GM18907 (cell line): ENCODE data around the gene CENPK.
"Not testable (repeated sequence)": the region's sequence is repeated elsewhere in the genome, so short reads cannot be mapped to it uniquely, and the experiment has no call there.

Experiments
- ATAC-seq: cut with Tn5 transposase; IDR thresholded peaks from one replicate; pipeline ENCODE4 v1.9.1; 2021; ENCODE audit warnings: mild to moderate bottlenecking, moderate library complexity; ENCODE audit not compliant: unreplicated experiment

Gene CENPK

GRCh38 chr5:65562731-65563701, at the start of gene CENPK, which contains the start of gene PPWD1:
Gene CENPK, minus strand, starts transcription at chr5:65563168. Its CDS starts 8,261 bp downstream, at chr5:65554907.
Gene PPWD1, plus strand, starts transcription at chr5:65563296. Its CDS starts 15 bp downstream, at chr5:65563311.
- ATAC-seq = peak; percentile 98

- ATAC-seq = no peak
Measured at GRCh38 chr5:65612298-65612907, 49.4 kb upstream of the CENPK start.

- ATAC-seq = no peak
Measured at GRCh38 chr5:65611524-65611923, 48.6 kb upstream of the CENPK start.

- not testable (repeated sequence) for ATAC-seq
Measured at GRCh38 chr5:65601761-65602160, 38.8 kb upstream of the CENPK start.

DNA sequence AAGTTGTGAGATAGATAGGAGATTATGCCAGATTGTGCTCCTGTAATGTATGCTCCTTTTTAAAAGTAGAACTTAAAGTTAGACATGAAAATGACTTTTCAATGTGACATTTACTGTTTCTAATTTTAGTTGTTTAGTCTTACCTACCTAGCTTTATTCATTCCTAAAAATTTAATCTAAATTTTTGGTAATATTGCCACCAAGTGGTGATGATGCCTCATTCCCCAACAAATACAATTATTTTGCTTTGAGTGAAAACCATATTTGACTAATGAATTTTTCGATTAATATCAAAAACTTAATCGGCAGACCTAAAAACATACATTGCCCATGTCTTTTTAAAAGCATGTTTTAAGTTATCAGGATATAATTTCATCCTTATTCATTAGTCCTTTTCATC, 25.7 kb upstream of the CENPK start:
- no peak for ATAC-seq

GRCh38 chr5:65577141-65577540, 14.2 kb upstream of the CENPK start:
- ATAC-seq = no peak

DNA sequence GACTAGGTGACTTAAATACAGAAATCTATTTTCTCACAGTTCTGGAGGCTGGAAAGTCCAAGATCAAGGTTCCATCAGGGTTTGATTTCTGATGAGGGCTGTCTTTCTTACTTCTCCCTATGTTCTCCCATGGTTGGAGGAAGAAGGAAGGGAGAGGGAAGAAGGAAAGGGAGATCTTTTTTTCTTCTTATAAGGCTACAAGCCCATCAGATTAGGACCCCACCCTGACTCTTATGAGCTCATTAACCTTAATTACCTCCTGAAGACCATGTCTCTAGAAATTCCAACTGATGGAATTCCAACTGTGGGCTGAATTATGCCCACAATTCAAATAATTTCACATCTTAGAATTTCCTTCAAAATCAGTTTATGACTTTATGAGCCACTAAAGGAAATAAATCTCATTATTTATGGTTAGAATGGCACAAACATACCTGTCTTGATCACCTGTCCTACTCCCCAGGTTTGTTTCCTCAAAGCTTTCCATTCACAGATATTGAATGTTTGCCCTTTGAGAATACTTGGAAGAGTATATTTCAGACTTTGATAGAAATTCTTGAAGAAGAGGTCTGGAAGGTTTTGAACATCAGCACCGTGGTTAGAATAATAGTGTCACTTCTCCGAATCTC, 7.7 kb upstream of the CENPK start:
- no peak for ATAC-seq

GRCh38 chr5:65566505-65566904, 3.5 kb upstream of the CENPK start:
- ATAC-seq = no peak

DNA sequence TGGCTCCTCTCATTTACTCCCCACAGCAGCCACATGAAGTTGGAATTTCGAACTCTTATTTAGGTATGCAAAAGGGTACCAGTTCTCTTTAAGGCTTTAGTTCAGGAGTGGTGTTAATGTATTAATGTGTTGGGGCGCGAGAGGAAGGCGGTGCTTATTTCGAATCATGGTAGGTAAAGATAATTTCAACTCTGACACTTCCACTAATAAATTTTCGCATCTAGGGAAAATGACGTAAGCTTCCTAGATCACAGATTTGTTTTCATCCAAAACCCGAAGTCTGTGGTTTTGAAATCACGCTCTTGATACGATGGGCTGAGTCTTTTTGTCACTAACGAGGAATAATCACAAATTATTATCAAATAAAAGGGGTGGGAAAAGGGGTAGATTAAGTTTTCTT, 809 bp upstream of the CENPK start:
- ATAC-seq = no peak

DNA sequence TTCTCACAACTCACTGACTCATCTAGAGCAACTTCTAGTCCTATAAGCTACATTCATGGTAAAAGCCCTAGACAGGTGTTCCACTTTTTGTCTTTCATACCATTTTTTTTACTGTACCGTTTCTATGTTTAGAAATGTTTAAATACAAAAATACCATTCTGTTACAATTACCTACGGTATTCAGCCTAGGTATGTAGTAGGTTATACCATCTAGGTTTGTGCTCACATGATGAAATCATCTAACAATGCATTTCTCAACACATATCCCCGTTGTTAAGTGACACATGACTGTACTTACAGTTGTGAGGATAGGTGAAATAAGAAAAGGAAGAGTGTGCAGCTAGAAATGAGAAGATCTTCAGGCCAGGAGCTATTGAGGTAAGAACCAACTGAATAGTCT, 6.2 kb downstream of the CENPK start:
- ATAC-seq = no peak

- no peak for ATAC-seq
Measured at GRCh38 chr5:65556181-65556580, 6.8 kb downstream of the CENPK start.

GRCh38 chr5:65555287-65555686, 7.7 kb downstream of the CENPK start:
- ATAC-seq = no peak

GRCh38 chr5:65553941-65554340, 9.0 kb downstream of the CENPK start:
- ATAC-seq = no peak

DNA sequence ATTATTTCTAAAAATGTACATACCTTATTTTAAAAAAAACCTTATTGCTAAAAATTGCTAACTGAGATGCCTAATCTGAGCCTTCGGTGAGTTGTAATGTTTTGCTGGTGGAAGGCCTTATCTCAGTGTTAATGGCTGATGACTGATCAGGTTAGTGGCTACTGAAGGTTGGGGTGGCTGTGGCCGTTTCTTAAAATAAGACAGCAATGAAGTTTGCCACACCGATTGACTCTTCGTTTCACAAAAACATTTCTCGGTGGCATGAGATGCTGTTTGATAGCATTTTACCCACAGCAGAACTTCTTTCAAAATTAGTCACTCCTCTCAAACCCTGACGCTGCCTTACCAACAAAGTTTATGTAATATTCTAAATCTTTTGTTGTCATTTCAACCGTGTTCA, 14.7 kb downstream of the CENPK start:
- ATAC-seq = no peak

DNA sequence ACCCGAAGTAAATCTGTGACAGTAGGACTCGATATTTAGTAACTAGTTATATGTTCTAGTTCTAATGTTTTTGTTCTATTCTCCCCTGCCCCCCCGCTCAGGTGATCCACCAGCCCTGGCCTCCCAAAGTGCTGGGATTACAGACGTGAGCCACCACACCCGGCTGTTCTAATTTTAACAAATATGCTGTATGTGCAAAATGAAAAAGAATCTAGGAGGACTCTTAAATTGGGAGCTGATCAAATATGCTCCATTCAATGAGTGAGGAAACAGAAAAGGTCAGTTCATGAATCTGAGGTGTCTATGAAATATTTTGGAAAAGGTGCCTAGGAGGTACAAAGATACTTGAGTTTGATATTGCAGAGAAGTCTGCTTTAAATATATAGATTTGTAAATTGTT, 16.8 kb downstream of the CENPK start:
- no peak for ATAC-seq

- ATAC-seq = no peak
Measured at GRCh38 chr5:65544473-65544872, 18.5 kb downstream of the CENPK start.

- ATAC-seq = no peak
Measured at GRCh38 chr5:65539827-65540226, 23.1 kb downstream of the CENPK start.

- no peak for ATAC-seq
Measured at GRCh38 chr5:65535529-65535987, 27.4 kb downstream of the CENPK start.

- no peak for ATAC-seq
Measured at GRCh38 chr5:65530904-65531303, 32.1 kb downstream of the CENPK start.

GRCh38 chr5:65525726-65526125, 37.2 kb downstream of the CENPK start:
- ATAC-seq = no peak

DNA sequence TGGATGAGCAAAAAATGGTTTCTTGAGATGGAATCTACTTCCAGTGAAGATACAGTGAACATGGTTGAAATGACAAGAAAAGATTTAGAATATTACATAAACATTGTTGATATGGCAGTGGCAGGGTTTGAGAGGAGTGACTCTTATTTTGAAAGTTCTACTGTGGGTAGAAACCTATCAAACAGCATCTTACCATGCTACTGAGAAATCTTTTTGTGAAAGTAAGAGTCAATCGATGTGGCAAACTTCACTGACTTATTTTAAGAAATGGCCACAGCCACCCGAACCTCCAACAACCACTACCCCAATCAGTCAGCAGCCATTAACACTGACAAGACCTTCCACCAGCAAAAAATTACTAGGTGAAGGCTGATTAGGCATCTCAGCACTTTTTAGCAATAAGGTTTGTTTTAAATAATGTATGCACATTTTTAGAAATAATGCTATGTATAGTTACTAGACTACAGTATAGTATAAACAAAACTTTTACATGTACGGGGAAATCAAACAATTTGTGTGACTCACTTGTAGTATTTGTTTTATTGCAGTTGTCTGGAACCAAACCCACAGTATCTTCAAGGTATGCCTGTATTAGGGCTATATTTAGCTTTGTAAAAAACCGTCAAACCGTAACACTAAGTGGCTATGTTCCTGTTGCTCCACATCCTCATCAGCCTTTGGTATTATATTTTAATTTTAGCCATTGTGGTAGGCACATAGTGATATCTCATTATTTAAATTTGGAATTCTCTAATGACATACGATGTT, 50.6 kb downstream of the CENPK start:
- ATAC-seq = no peak
